ENCODE results near the gene PLPPR3. TPM values are rescaled to one million over a fixed set of nuclear protein-coding genes. Genes with fewer than 3 reads are reported as not detected.
A peak's percentile ranks its signal among the peaks of the same experiment; 100 is the strongest.

Gene PLPPR3
- polyA plus RNA-seq, 3 donors, result 9.5 to 12.3 (median 11.1) TPM

DNA sequence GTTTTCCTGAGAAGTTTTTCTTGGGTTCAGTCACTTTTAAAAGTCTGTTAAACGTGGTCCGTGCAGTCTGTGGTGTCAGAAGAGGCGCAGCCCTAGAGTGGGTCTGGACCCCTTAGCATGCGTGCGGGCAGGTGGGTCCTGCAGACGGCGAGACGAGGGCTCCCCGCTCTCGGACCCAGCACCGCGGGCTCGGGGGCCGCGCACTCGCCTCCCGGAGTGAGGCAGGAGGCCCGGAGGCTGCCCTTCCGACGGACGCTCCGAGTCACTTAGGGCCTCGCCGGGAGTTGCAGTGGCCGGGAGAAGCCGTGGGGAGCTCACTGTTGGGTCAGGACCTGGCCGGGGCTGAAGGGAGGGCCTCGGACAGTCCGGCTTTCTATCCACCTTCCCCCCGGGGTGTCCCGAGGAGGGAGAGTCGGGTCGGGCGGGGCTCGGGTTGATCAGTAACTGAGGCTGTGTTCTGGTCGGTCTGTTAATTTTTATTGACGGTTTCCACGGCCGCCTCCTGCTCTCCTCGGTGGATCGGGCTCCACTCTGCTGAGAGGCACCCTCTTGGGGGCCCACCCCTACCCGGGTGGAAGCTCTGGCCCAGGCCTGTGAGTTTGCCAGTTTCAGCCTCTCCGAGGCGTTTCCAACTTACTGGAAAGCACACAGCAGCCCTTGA is 23.2 kb downstream of the PLPPR3 start:
- DNase-seq (ENCODE audit: low read depth in 3 of 3, low spot score in 2 of 3), result no peak

DNA sequence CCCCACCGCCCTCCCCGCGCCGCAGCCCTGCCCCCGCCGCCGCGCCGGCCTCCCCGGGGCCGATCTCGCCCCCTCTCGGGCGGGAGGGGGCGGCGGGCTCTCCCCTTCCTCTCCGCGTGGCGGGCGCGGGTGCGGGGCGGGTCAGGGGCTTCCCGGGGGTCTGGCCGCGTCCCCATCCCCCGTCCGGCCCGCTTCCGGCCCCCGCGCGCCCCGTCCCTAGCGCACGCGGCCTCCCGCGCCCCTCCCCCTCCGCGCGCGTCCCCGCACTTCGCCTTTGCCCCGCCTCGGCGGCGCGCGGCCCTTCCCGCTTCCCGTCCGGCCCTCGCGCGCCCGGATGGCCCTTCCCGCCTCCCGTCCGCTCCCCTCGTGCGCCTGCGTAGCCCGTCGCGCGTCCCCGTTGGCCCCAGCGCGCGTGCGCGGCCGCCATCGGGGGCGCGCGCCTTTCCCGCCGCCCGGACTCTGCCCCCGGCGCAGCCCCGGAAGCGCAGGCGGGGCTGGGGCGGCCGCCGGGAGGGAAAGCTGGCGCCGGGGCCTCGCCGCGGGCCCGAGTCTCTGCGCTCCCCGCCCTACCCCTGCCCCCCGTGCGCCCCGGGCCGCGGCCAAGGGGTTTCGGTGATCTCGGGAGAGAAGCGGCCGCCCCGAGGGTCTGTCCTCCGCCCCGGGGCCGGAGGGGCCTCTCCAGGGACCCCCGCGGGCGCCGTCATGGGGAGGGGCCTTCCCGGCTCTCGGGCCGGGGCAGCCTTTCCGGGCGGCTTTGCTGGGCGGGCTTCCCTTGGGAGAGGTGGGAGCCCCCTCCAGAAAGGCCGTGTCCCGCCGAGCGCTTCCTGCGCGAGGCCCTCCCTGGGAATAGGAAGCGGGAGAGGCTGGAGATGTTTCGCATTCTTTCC is 24.0 kb downstream of the PLPPR3 start:
- peak in 2 of 3 donors; percentile 74 to 77 for DNase-seq (ENCODE audit: low read depth in 3 of 3, low spot score in 2 of 3)

DNA sequence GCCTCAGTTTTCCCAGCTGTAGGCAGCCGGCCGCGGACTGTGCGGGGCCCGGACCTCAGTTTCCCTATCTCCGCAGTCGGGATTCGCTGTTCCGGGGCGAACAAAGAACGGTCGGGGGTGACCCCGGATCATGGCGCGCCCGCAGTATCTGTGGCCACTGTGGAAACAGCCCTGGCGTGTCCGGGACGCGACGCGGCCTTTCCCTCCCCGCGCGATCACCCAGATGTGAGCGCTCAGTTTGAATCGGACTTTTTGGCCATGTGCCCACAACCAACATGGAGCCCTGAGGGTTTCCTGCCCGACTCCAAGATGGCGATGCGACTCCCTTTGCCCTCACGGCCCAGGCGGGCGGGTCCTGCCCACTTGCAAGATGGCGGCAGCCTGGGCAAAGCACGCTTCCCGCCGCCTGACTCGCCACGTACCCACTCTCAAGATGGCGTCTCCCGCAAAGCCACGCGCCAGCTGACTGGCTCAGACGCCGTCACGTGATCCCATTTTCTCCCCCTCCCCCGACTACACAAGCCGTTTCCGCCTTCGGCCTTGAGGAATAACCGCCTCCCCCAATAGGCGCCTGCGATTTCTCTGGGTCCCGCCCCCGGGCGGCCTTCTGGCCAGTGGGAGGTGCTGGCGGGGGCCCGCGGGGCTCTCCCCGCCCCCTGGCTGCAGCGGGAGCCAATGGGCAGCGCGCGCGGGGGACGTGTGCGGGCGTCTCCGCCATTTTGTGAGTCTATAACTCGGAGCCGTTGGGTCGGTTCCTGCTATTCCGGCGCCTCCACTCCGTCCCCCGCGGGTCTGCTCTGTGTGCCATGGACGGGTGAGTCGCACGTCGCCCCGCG is 24.8 kb downstream of the PLPPR3 start, which contains the start of gene PTBP1:
Gene PTBP1, plus strand, starts transcription at position 761 of the 836 bp plus-strand sequence. Its CDS starts 46 bp downstream, at position 807.
- DNase-seq (ENCODE audit: low read depth in 3 of 3, low spot score in 2 of 3), result peak; percentile 99

DNA sequence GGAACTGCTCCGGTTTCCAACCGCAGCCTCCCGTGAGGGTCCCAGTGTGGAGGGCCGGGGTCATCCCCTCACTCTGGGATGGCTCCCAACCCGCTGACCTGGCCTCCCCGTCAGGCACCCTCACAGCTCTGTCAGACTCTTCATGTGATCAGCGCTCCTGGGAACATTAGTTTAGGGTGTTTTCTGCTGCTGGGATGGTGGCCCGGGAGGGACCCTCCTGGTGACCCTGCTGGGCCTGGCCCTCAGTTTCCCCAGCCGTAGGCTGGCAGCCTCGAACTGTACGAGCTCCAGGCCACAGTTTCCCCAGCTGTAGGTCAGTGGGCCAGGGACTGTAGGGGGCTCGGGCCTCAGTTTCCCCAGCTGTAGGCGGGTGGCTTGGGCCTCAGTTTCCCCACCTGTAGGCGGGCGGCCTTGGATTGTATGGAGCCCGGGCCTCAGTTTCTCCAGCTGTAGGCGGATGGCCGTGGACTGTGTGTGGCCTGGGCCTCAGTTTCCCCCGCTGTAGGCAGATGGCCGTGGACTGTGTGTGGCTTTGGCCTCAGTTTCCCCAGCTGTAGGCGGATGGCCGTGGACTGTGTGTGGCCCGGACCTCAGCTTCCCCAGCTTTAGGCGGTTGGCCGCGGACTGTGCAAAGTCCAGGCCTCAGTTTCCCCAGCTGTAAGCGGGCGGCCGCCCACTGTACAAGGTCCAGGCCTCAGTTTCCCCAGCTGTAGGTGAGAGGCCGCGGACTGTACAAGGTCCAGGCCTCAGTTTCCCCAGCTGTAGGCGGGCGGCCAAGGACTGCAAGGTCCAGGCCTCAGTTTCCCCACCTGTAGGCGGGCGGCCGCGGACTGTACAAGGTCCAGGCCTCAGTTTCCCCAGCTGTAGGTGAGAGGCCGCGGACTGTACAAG is 25.8 kb downstream of the PLPPR3 start:
- no peak for DNase-seq (ENCODE audit: low read depth in 3 of 3, low spot score in 2 of 3)

DNA sequence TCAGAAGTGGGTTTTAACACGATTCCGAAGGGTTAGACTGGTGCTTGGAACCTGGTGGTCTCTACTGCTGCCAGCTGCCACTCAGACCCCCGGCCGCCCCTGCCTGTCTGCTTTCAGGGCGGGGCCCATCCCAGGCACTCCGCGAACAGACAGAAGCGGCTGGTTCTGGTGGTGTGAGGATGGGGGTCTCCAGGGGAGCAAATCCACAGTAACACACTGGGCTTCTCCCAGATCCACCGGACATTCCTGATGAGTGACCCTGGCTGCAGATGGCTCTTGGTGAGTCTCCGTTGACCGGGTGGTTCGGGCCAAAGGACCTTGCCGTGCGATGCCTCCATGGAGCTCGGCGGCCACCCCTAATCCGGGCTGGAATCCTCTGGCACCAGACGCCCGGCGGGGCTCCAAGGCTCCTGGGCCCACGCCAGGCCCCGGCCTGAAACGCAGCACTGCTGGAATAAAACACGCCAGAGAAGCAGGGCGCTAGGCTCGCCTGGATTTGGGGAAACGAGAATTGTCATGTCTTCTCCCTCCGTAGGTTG is 26.6 kb downstream of the PLPPR3 start:
- no peak for DNase-seq (ENCODE audit: low read depth in 3 of 3, low spot score in 2 of 3)

DNA sequence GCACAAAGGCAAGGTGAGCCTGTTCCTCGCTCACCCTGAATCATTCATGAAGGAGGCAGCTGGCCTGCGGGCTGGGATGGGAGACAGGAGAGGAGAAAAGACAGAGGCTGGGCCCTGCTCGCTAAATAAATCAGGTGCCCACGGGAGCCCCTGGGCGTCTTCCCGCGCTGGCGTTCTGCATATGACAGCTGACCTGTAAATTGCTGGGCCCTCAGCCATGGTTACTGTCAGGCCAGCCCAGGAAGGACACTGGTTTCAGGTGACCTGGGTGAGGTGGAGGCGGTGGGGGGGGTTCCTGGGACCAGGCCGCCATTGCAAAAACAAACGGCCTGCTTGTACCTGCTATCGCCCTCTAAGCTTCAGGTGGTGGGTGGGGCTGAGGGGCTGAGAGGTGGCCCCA is 27.9 kb downstream of the PLPPR3 start:
- no peak for DNase-seq (ENCODE audit: low read depth in 3 of 3, low spot score in 2 of 3)

DNA sequence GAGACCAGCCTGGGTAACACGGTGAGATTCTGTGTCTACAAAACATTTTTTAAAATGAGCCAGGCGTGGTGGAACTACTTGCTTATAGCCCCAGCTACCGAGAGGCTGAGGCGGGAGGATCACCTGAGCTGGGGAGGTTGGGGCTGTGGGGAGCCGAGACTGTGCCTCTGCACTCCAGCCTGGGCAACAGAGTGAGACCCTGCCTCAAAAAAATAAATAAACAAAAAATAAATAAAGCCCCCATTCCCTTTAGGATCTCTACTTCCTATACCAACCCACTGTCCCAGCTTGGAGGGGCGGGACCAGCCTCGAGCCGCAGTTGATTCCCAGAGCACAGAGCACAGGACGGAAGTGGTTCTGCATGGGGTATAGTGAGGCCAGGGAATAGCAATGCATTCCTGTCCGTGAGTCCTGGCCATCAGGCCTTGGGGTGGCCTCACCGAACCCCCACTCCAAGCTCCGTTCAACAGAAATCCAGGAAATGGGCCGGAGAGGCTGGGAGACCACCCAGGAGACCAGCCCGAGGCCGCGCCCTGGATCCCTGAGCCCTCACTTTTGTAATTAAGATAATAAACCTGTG is 29.4 kb downstream of the PLPPR3 start:
- DNase-seq (ENCODE audit: low read depth in 3 of 3, low spot score in 2 of 3), result no peak

DNA sequence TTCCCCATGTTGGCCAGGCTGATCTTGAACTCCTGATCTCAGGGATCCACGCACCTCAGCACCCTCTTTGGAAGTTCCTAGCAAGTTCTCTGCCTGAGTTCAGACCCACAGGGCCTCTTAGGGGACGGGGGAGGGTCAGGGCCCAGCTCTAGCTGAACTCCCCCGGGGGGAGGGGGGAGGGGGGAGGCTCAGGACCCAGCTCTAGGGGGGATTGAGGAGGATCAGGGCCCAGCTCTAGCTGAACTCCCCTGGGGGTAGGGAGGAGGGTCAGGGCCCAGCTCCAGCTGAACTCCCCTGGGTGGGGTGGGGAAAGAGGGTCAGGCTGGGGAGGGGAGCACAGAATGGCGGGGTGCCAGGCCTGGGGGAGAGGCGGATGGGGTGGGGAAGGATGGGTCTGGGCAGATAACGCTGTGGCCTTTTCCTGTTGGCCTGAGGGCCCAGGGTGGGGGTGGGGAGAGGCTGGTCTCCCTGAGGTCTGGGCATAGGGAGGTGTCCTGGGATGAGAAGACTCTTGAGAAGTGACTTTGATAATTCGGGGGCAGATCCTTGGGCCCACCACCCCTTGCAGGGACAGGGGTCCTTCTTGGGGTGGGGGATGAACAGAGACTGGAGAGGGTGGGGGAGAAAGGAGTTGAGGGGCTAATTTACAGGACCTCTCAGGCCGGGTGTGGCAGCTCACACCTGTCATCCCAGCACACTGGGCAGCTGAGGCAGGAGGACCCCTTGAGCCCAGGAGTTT is 30.0 kb downstream of the PLPPR3 start:
- DNase-seq (ENCODE audit: low read depth in 3 of 3, low spot score in 2 of 3), result no peak

DNA sequence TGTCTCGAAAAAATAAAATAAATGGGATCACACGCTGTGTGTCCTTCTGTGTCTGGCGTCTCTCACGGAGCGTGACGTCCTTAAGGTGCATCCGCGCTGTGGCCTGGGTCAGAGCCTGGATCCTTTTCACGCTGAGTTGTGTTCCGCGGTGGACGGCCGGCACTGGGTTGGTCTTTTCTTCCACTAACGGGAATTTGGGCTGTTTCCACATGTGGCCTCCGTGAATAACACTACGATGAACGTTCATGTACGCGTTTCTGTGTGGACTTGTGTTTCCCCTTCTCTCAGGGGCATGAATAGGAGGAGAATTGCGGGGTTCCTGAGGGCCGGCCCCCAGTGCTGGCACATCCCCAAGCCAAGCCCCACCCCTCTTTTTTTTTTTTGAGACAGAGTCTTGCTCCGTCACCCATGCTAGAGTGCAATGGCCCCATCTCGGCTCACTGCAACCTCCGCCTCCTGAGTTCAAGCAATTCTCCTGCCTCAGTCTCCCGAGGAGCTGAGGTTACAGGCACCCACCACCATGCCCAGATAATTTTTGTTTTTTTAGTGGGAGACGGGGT is 30.7 kb downstream of the PLPPR3 start:
- DNase-seq (ENCODE audit: low read depth in 3 of 3, low spot score in 2 of 3), result no peak

DNA sequence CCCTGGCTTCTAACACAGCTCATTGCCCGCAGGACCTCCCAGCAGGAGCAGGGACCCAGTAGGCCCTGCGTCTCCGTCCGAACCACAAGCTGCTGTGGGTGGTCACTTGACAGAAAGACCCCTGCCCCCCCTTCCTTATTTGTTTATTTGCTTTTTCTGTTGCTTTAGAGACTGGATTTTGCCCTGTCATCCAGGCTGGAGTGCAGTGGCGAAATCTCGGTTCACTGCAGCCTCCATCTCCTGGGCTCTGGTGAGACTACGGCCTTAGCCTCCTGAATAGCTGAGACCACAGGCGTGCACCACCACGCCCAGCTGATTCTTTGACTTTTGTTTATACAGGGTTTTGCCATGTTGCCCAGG is 32.1 kb downstream of the PLPPR3 start:
- DNase-seq (ENCODE audit: low read depth in 3 of 3, low spot score in 2 of 3), result no peak

DNA sequence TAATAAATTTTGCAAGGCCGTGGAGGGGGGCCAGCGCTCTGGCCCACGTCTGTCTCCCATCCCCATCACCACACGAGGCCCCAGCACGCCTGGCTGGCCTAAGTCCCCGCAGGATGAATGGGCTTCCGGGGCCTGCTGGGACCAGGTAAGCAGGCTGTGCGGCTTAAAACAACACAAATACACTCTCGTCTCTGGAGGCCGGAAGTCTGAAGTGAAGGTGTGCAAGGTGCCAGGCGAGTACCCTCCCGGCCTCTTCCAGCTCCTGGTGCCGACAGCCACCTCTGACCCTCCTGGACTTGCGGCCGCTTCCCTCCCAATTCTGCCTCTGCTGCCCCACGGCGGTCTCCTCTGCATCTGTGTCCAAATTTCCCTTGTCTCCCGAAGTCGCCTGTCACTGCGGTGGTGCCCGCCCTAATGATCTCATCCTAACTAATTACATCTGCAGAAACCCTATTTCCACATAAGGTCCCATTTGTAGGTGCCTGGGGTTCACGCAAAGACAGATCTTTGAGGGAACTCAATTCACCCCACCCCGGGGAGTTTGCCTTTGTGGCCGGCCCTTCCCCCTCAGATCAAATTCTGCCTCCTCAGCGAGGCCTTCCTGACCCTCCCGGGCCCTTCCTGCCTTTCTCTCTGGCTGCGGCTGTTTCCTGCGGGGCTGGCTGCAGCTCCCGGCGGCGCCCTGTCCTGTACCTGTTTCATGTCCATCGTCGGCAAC is 32.6 kb downstream of the PLPPR3 start:
- DNase-seq (ENCODE audit: low read depth in 3 of 3, low spot score in 2 of 3), result no peak

DNA sequence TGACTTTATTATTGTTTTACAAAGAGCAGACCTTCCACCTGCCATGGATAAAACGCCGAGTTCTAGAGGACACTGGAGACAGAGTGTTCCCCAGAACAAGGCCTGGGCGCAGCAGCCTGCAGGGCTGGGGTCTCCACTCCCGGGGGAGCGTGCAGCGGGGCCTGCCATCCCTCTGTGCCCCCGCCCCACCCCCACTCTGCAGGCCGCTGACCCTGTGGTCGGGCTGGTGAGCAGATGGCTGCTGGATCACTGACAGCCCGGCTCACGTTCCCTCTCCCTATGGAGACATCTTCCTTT is 33.1 kb downstream of the PLPPR3 start:
- DNase-seq (ENCODE audit: low read depth in 3 of 3, low spot score in 2 of 3), result no peak

DNA sequence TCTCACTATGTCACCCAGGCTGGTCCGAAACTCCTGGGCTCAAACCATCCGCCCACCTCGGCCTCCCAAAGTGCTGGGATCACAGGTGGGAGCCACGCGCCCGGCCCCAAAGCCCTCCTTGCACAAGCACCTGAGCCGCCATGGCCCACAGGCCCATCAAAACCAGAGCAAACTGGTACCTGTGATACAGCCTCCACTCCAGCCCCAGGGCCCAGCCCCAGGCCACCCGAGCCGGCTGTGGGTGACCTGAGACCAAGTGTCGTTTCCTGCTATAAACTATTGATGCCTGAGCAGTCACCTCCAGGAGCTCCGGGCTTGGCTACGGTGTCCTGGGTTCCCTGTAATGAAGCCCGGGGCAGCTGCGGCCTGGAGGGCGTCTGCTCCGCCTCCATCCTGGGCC is 34.2 kb downstream of the PLPPR3 start:
- DNase-seq (ENCODE audit: low read depth in 3 of 3, low spot score in 2 of 3), result no peak

DNA sequence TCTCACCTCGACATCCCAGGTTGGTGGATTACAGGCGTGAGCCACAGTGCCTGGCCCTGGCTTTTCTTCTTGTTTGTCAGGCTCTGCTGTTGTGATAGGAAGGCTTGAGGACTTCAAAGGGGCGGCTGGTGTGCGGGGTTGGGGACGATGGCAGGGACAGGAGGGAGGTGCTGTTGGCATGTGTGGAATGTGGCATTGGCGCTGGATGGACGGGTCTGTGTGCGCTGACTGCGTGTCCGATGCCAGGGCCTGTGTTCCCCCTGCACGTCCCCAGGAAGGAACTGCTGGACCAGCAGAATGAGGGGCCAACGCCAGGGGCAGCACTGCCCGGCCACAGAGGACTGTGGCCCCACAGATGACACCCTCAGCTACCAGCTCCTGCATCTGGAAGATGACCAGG is 37.2 kb downstream of the PLPPR3 start:
- no peak for DNase-seq (ENCODE audit: low read depth in 3 of 3, low spot score in 2 of 3)

DNA sequence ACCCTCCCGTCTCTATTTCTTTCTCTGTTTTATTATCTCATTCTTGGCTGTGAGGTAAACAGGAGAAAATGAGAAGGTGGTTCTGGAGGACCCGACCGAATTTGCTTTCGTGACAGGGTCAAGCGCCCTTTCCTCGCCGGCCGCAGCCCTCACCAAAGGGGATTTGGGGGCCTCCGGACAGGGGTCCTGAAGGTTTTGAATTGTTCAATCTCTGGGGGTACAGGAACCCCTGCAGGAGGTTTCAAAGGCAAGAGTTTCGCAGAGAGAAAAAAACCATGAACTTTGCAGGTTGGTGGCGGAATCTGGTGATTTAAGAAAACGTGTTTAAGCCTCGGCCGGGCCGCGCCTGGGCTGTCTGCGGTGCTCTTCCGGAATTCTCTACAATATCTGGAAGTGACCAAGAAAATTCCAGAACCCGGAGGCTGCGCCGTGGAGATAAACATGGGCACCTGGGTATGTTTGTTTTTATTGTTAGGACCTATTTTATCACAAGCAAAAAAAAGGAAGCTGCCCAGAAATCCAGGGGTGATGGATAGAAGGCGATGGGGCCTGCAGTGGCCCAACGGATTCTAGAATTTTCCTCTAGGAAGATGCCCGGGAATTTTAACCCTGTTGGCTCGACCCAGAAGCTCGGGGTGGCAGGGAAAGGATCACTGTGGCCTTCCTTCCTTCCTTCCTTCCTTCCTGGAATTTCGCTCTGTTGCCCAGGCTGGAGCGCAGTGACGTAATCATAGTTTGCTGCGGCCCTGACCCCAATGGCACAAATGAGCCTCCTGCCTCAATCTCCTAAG is 38.7 kb downstream of the PLPPR3 start:
- no peak for DNase-seq (ENCODE audit: low read depth in 3 of 3, low spot score in 2 of 3)

DNA sequence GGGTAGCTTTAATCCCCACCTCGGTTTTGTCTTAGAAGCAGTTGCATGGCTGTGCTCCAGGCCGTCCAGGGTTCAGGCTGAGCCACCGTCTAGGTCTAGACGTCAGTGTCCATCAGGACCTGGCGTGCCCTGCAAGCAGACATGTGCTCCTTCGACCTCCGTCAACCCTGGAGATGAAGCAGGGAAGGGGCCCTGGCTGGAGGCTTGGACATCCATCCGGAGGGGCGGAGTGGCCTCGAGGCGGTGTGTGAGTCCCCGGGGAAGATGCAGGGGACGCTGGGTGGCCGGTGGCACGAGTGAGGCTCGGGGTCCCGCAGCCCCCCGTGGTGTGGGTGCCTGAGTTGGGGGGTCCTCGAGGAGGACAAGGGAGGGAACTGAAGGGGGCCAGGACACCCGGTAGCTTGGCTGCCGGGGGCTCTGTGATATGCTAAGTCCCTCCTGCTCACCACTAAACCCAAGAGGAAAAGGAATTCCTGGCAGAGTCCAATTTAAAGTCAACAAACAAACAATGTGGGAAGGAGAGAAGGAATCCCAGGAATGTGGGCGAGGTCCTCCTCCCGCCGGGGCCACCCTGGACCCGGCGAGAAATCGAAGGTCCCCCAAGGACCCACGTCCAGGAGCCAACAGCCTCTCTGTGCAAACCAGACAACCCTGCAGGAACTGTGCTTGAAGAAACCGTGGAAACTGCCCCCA is 39.4 kb downstream of the PLPPR3 start:
- DNase-seq (ENCODE audit: low read depth in 3 of 3, low spot score in 2 of 3), result no peak

DNA sequence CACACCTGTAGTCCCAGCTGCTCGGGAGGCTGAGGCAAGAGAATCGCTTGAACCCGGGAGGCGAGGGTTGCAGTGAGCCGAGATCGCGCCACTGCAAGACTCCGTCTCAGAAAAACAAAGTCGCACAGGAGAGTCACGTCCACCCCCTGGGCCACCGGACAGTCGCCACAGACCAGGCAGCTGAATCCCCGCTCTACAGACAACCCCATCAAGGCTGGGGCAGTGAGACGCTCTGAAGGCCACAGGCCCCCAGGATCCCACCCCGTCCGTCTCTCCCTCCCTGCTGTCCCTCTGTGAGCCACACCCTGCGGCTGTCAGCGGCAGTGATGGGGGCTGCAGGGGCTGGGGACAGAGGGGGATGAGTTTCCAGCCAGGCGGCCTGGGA is 40.0 kb downstream of the PLPPR3 start:
- DNase-seq (ENCODE audit: low read depth in 3 of 3, low spot score in 2 of 3), result no peak

All from right renal cortex interstitium (tissue), 3 donors.